PC-9 (cell line): ENCODE data around the gene RBPMS2. TPM values are rescaled to one million over a fixed set of nuclear protein-coding genes. Genes with fewer than 3 reads are reported as not detected.
A peak's percentile ranks its signal among the peaks of the same experiment; 100 is the strongest.

ENCODE experiments used
- BruUV-seq: library from RNA; stranded (reverse); fragments of 400-500 nt; replicated peaks from 2 replicates; lab custom pipeline; 2021; lab: Mats Ljungman, UMichigan
- CTCF ChIA-PET: fragments of 300-600 bp; sonication (Branson Sonifier 250); formaldehyde crosslinking; loops from one replicate; lab custom pipeline; 2022; ENCODE audit warnings: antibody characterized with exemption; lab: Charles Lee
- POLR2A ChIA-PET: fragments of 300-600 bp; sonication (Branson Sonifier 250); formaldehyde crosslinking; loops from one replicate; lab custom pipeline; 2022; ENCODE audit warnings: antibody characterized with exemption; ENCODE audit not compliant: unreplicated experiment; lab: Charles Lee
- DNase-seq, 2 experiments: peaks; one replicate each; pipeline versions ENCODE4 v3.0.0 to v3.0.0-alpha.2; 2015 to 2022; ENCODE audit warnings: mixed read lengths in 1 of 2
- H2AFZ ChIP-seq: fragments of 200-600 bp; sonication (generic); 2 replicates; pipeline ENCODE4 v1.8.1; 2017; ENCODE audit warnings: antibody characterized with exemption
- H3F3A ChIP-seq: fragments of 200-600 bp; sonication (generic); 2 replicates; pipeline ENCODE4 v1.8.1; 2017; ENCODE audit warnings: antibody characterized with exemption, mild to moderate bottlenecking, low read depth; ENCODE audit not compliant: insufficient read depth
- H3K27ac ChIP-seq: fragments of 200-600 bp; sonication (generic); 2 replicates; pipeline ENCODE4 v1.6.1; 2016; ENCODE audit warnings: mixed run types
- H3K27me3 ChIP-seq: fragments of 200-600 bp; sonication (generic); 2 replicates; pipeline ENCODE4 v1.6.1; 2016; ENCODE audit warnings: low read depth, mixed run types; ENCODE audit not compliant: insufficient read depth
- H3K36me3 ChIP-seq: fragments of 200-600 bp; sonication (generic); 2 replicates; pipeline ENCODE4 v1.6.1; 2016; ENCODE audit warnings: low read depth, mixed run types
- H3K4me1 ChIP-seq: fragments of 200-600 bp; sonication (generic); replicated peaks from 2 replicates; pipeline ENCODE4 v1.6.1; 2016; ENCODE audit warnings: mixed run types; ENCODE audit not compliant: insufficient read depth
- H3K4me2 ChIP-seq: fragments of 200-600 bp; sonication (generic); 2 replicates; pipeline ENCODE4 v1.6.1; 2017; ENCODE audit warnings: mixed run types
- H3K4me3 ChIP-seq: fragments of 200-600 bp; sonication (generic); 2 replicates; pipeline ENCODE4 v1.6.1; 2016; ENCODE audit warnings: mixed run types
- H3K79me2 ChIP-seq: fragments of 200-600 bp; sonication (generic); 2 replicates; pipeline ENCODE4 v1.6.1; 2017; ENCODE audit warnings: low read depth, mixed run types
- H3K9me2 ChIP-seq: fragments of 200-600 bp; sonication (generic); 2 replicates; pipeline ENCODE4 v1.8.1; 2017; ENCODE audit warnings: mild to moderate bottlenecking; ENCODE audit not compliant: insufficient read depth
- H3K9me3 ChIP-seq: fragments of 200-600 bp; sonication (generic); 2 replicates; pipeline ENCODE4 v1.8.1; 2016; ENCODE audit warnings: low read depth; ENCODE audit not compliant: insufficient read depth
- H4K20me1 ChIP-seq: fragments of 200-600 bp; sonication (generic); 2 replicates; pipeline ENCODE4 v1.8.1; 2017; ENCODE audit not compliant: insufficient read depth
- CTCF ChIP-seq: fragments of 200-600 bp; sonication (generic); conservative IDR thresholded peaks from 2 replicates; pipeline ENCODE4 v1.6.1; 2017; ENCODE audit warnings: mixed run types, antibody characterized with exemption, mild to moderate bottlenecking, moderate library complexity
- EZH2 ChIP-seq: fragments of 200-600 bp; sonication (generic); IDR thresholded peaks from 2 replicates; pipeline ENCODE4 v1.8.0; 2017; ENCODE audit warnings: antibody characterized with exemption, low read depth
- intact Hi-C: fragments of 100-400 bp; cut with micrococcal nuclease; formaldehyde crosslinking; loops from one replicate; pipeline ENCODE4 v1.10.0; 2022; ENCODE audit not compliant: unreplicated experiment
- total RNA-seq: library from RNA; stranded (reverse); gene quantifications from 2 replicates; pipeline ENCODE4 v1.2.3, GENCODE V29; 2021

Gene RBPMS2
- total RNA-seq, 1 experiment from 2014 or later = 4.1 TPM

- no peaks in the 10 kb centered on the region for H3K4me1 ChIP-seq
- no peaks in the 10 kb centered on the region for H3K9me2 ChIP-seq
- no peaks in the 10 kb centered on the region for H3K79me2 ChIP-seq
- peak; percentile 65 to 88 for DNase-seq
- H3K4me2 ChIP-seq = peak overlapping the region; percentile 41; the same call in 1 of the 2 replicates
- POLR2A ChIA-PET = interaction anchor here (0.7 kb wide), 2 partner anchors 71 to 95 kb away, joined by 3 to 4 read pairs; no protein-coding TSS in a partner anchor
- H3K4me3 ChIP-seq = no peak overlapping the region
- H4K20me1 ChIP-seq = no peaks in the 10 kb centered on the region
- no TSS peak for BruUV-seq
- CTCF ChIA-PET = interaction anchor here (0.6 to 0.7 kb wide), 3 partner anchors 81 to 266 kb away, joined by 3 to 4 read pairs (median 4); no protein-coding TSS in a partner anchor
- H3F3A ChIP-seq = no peaks in the 10 kb centered on the region
- H2AFZ ChIP-seq = no peak overlapping the region
- no peaks in the 10 kb centered on the region for H3K9me3 ChIP-seq
- no peak overlapping the region for H3K27ac ChIP-seq
- H3K36me3 ChIP-seq = no peaks in the 10 kb centered on the region
- no peaks in the 10 kb centered on the region for H3K27me3 ChIP-seq
- TF ChIP-seq CTCF (peak; percentile 84), EZH2 (no peak)
- intact Hi-C loops = loop anchor here (1.0 to 5.0 kb wide), 6 partner anchors 79 to 656 kb away; no protein-coding TSS in a partner anchor
These were observed 44.2 kb downstream of the RBPMS2 start for GRCh38 chr15:64731012-64731804.

- Histone ChIP-seq H3K79me2 (no peaks in the 10 kb centered on the region), H3K36me3 (no peaks in the 10 kb centered on the region), H3K4me3 (no peak overlapping the region), H3K9me2 (no peaks in the 10 kb centered on the region), H3K4me2 (no peak overlapping the region), H2AFZ (no peak overlapping the region), H3K9me3 (no peaks in the 10 kb centered on the region), H4K20me1 (no peaks in the 10 kb centered on the region), H3K4me1 (no peaks in the 10 kb centered on the region), H3K27ac (no peak overlapping the region), H3K27me3 (no peaks in the 10 kb centered on the region), H3F3A (no peaks in the 10 kb centered on the region)
- intact Hi-C loops = loop anchor here (2.0 to 5.0 kb wide), 3 partner anchors 303 to 657 kb away; no protein-coding TSS in a partner anchor
- ChIA-PET CTCF (interaction anchor here (0.7 kb wide), 1 partner anchor 10 kb away, joined by 3 read pairs; no protein-coding TSS in a partner anchor), POLR2A (interaction anchor here (0.7 kb wide), 1 partner anchor 96 kb away, joined by 3 read pairs; no protein-coding TSS in a partner anchor)
- BruUV-seq = no TSS peak
- no peak for DNase-seq
- TF ChIP-seq EZH2 = no peak
These were observed 45.2 kb downstream of the RBPMS2 start for GRCh38 chr15:64730151-64730550.

GRCh38 chr15:64720188-64720587 lies 55.2 kb downstream of the RBPMS2 start:
- no peaks in the 10 kb centered on the region for H3K27me3 ChIP-seq
- intact Hi-C loops = no loop called here
- ChIA-PET CTCF (interaction anchor here (0.6 kb wide), 2 partner anchors 9 to 89 kb away, joined by 3 read pairs; no protein-coding TSS in a partner anchor), POLR2A (no interaction called here)
- no TSS peak for BruUV-seq
- H2AFZ ChIP-seq = no peak overlapping the region
- no peak for DNase-seq
- no peaks in the 10 kb centered on the region for H4K20me1 ChIP-seq
- H3K9me3 ChIP-seq = no peaks in the 10 kb centered on the region
- H3K4me2 ChIP-seq = no peak overlapping the region
- TF ChIP-seq CTCF (no peak), EZH2 (no peak)
- H3K9me2 ChIP-seq = no peaks in the 10 kb centered on the region
- H3K4me1 ChIP-seq = no peaks in the 10 kb centered on the region
- no peaks in the 10 kb centered on the region for H3F3A ChIP-seq
- no peak overlapping the region for H3K27ac ChIP-seq
- no peaks in the 10 kb centered on the region for H3K36me3 ChIP-seq
- H3K79me2 ChIP-seq = no peaks in the 10 kb centered on the region
- H3K4me3 ChIP-seq = no peak overlapping the region
